Ectodermal cell (in vitro differentiated cells): ENCODE results near the gene PARD3B.

Source experiments
- H3K27ac ChIP-seq: 2 replicates; pipeline ENCODE4 v1.7.0; 2013; ENCODE audit warnings: mild to moderate bottlenecking, low read depth, low read length; ENCODE audit not compliant: insufficient read depth, poor library complexity, severe bottlenecking
- H3K27me3 ChIP-seq: 2 replicates; pipeline ENCODE4 v1.7.0; 2013; ENCODE audit warnings: mild to moderate bottlenecking, low read length; ENCODE audit not compliant: insufficient read depth, control insufficient read depth, poor library complexity, severe bottlenecking
- H3K36me3 ChIP-seq: one replicate; pipeline ENCODE4 v1.7.0; 2013; ENCODE audit warnings: low read length; ENCODE audit not compliant: control insufficient read depth, insufficient read depth
- H3K4me1 ChIP-seq: one replicate; pipeline ENCODE4 v1.7.0; 2013; ENCODE audit warnings: low read length; ENCODE audit not compliant: control insufficient read depth, insufficient read depth
- H3K4me3 ChIP-seq: 2 replicates; pipeline ENCODE4 v1.7.0; 2013; ENCODE audit warnings: low read depth, low read length, control low read depth; ENCODE audit not compliant: insufficient read depth
- H3K9me3 ChIP-seq: 2 replicates; pipeline ENCODE4 v1.7.0; 2013; ENCODE audit warnings: mild to moderate bottlenecking, low read length, moderate library complexity; ENCODE audit not compliant: control insufficient read depth
- WGBS, 2 experiments: methylation state at CpG; one replicate each; pipeline ENCODE4 v1.1.7; 2013; ENCODE audit warnings: missing lambda C conversion rate in 2 of 2; 5-methylcytosine and 5-hydroxymethylcytosine counted together

Gene PARD3B

GRCh38 chr2:205337274-205337673, 792.0 kb downstream of the PARD3B start:
- H3K4me3 ChIP-seq: no peak overlapping the region

GRCh38 chr2:205338156-205338555, 792.9 kb downstream of the PARD3B start:
- Histone ChIP-seq H3K4me1 (no peaks in the 10 kb centered on the region), H3K4me3 (no peak overlapping the region), H3K27me3 (no peaks in the 10 kb centered on the region), H3K27ac (no peak overlapping the region), H3K36me3 (no peaks in the 10 kb centered on the region), H3K9me3 (no peaks in the 10 kb centered on the region)
- 80 to 92% methylated on average over 1 of the region's 1 CpG for WGBS, 2 experiments

More at GRCh38 chr2:205337274-205337673, 792.0 kb downstream of the PARD3B start:
- Histone ChIP-seq H3K36me3 (no peaks in the 10 kb centered on the region), H3K9me3 (no peaks in the 10 kb centered on the region), H3K27ac (no peak overlapping the region), H3K27me3 (no peaks in the 10 kb centered on the region), H3K4me1 (no peaks in the 10 kb centered on the region)

DNA sequence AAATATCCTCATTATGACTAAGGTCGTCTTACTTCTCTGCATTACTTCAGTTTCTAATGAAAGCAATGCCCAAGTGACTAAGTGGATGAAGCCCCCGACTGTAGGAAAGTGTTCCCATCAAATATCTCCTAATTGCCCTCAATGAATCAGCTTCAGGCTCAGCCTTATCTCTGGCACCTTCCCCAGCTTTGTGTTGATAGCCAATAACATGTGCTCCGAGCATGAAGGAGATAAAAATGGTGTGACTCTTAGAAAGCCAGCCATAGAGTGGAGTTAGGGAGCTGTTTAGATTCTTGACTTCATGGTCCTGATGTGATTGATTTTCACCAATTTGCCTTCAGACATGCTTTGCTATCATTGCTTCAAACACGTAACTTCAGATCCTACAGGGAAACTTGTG, 797.8 kb downstream of the PARD3B start:
- Histone ChIP-seq H3K4me1 (no peaks in the 10 kb centered on the region), H3K27me3 (no peaks in the 10 kb centered on the region), H3K4me3 (no peak overlapping the region), H3K36me3 (no peaks in the 10 kb centered on the region), H3K9me3 (no peaks in the 10 kb centered on the region), H3K27ac (no peak overlapping the region)
- 91 to 96% methylated on average over 3 to 4 of the region's 4 CpGs for WGBS, 2 experiments

GRCh38 chr2:205346649-205347048, 801.4 kb downstream of the PARD3B start:
- H3K4me3 ChIP-seq: no peak overlapping the region
- H3K27me3 ChIP-seq: no peaks in the 10 kb centered on the region
- no peak overlapping the region for H3K27ac ChIP-seq
- 94 to 97% methylated on average over 2 of the region's 2 CpGs for WGBS, 2 experiments
- H3K36me3 ChIP-seq: no peaks in the 10 kb centered on the region
- H3K4me1 ChIP-seq: no peaks in the 10 kb centered on the region
- no peaks in the 10 kb centered on the region for H3K9me3 ChIP-seq

DNA sequence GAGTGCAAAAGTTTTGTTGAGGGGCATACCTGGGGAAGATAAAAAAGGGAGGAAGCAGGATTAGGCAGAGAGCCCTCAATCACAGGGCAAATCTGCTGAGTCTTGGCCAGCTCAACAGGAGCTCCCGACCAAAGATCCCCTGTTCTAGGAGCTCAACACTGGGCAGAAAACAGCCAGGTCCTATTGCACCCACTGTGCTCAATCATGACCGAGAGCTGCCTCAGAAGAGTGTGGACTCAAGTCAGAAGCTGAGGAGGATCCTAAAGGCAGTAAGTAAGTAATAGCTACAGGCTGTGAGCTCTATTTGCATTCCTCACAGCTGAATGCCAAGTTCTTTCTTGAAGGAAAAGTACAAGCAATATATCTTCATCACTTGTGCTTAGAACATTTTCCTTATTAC, 802.6 kb downstream of the PARD3B start:
- H3K27me3 ChIP-seq: no peaks in the 10 kb centered on the region
- H3K9me3 ChIP-seq: no peaks in the 10 kb centered on the region
- H3K36me3 ChIP-seq: no peaks in the 10 kb centered on the region
- H3K4me3 ChIP-seq: no peak overlapping the region
- H3K27ac ChIP-seq: no peak overlapping the region
- WGBS, 2 experiments: 72 to 73% methylated on average over 2 of the region's 2 CpGs
- no peaks in the 10 kb centered on the region for H3K4me1 ChIP-seq

GRCh38 chr2:205352094-205352493, 806.8 kb downstream of the PARD3B start:
- H3K27me3 ChIP-seq: no peaks in the 10 kb centered on the region
- H3K27ac ChIP-seq: no peak overlapping the region
- H3K36me3 ChIP-seq: no peaks in the 10 kb centered on the region
- no peaks in the 10 kb centered on the region for H3K4me1 ChIP-seq
- no peak overlapping the region for H3K4me3 ChIP-seq
- H3K9me3 ChIP-seq: no peaks in the 10 kb centered on the region
- 82 to 96% methylated on average over 2 to 3 of the region's 3 CpGs for WGBS, 2 experiments

- Histone ChIP-seq H3K9me3 (no peaks in the 10 kb centered on the region), H3K4me1 (no peaks in the 10 kb centered on the region), H3K4me3 (no peak overlapping the region), H3K36me3 (no peaks in the 10 kb centered on the region), H3K27me3 (no peaks in the 10 kb centered on the region), H3K27ac (no peak overlapping the region)
- 93 to 94% methylated on average over 3 of the region's 3 CpGs for WGBS, 2 experiments
These were observed 807.3 kb downstream of the PARD3B start for GRCh38 chr2:205352593-205352992.

DNA sequence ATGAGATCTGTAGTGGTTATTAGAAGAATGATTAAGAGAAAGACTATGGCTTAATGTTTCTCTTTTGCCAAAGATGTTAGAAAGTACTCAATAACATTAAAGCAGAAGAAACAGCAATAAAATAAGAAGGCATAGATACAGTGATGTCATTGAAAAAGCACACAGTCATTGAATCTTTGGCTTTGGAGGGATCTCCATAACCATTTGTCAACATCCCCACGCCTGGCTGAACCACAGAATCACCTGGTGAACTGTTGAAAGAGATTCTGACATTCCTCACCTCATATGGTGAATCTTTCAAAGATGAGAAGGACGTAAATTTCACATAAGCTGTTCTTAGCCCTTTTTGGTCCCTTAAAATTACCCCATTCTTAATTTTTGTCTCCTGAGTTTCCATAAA, 812.5 kb downstream of the PARD3B start:
- H3K27ac ChIP-seq: no peak overlapping the region
- 72 to 78% methylated on average over 2 of the region's 2 CpGs for WGBS, 2 experiments

DNA sequence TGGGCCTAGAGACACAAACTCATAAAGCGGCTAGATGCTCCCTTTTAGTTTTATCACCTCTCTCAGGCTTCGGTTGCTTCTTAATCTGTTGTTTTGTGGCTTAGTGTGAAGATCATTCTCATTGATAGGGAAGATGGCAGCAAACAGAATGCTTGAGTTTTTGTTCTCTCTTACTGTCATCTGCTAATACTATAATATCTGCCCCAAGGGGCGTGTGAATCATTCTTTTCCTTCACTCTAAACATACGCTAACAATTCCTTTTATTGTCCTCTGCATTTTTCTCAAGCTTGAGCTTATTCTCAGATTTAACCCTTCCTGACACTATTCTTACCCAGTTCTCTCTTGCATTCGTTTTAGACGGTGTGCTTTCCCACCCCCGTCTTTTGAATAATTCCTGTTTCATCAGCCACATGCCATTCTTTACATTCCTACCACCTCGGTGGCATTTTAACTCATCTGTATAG, 813.1 kb downstream of the PARD3B start:
- 36 to 43% methylated on average over 8 of the region's 8 CpGs for WGBS, 2 experiments

More for the DNA sequence above, 812.5 kb downstream of the PARD3B start:
- no peaks in the 10 kb centered on the region for H3K36me3 ChIP-seq
- H3K27me3 ChIP-seq: no peaks in the 10 kb centered on the region
- H3K4me3 ChIP-seq: no peak overlapping the region
- H3K4me1 ChIP-seq: peaks cover 8% of the 10 kb centered on the region
- no peaks in the 10 kb centered on the region for H3K9me3 ChIP-seq

DNA sequence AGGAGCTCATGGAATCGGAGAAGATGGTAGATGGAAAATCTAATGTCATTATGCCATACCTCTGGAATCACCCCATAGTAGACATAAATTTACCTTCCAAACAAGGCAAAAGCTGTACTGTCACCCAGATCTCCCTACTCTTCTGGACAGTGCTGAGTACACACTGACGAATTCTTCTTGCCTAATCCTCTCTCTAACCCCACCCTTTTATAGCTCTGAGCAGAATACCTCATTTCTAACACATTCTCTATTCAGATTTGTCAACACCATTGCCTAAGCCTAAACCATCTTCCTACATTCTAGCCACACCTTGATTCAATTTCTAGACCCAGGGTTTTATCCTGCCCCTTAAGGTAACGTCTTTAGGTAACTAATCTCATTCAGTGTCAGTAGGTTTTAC, 816.0 kb downstream of the PARD3B start:
- no peak overlapping the region for H3K4me3 ChIP-seq

More for the DNA sequence above, 813.1 kb downstream of the PARD3B start:
- Histone ChIP-seq H3K4me1 (peaks cover 8% of the 10 kb centered on the region), H3K27ac (no peak overlapping the region), H3K9me3 (no peaks in the 10 kb centered on the region), H3K27me3 (no peaks in the 10 kb centered on the region), H3K36me3 (no peaks in the 10 kb centered on the region), H3K4me3 (no peak overlapping the region)

GRCh38 chr2:205361970-205362369, 816.7 kb downstream of the PARD3B start:
- Histone ChIP-seq H3K27me3 (no peaks in the 10 kb centered on the region), H3K9me3 (no peaks in the 10 kb centered on the region), H3K4me1 (peaks cover 8% of the 10 kb centered on the region), H3K4me3 (no peak overlapping the region), H3K36me3 (no peaks in the 10 kb centered on the region), H3K27ac (no peak overlapping the region)

More for the DNA sequence above, 816.0 kb downstream of the PARD3B start:
- Histone ChIP-seq H3K27ac (no peak overlapping the region), H3K36me3 (no peaks in the 10 kb centered on the region), H3K4me1 (peaks cover 8% of the 10 kb centered on the region), H3K27me3 (no peaks in the 10 kb centered on the region), H3K9me3 (no peaks in the 10 kb centered on the region)
- WGBS, 2 experiments: 83 to 93% methylated on average over 2 to 3 of the region's 3 CpGs
